ENCODE data around the gene SLC23A2. TPM values are rescaled to one million over a fixed set of nuclear protein-coding genes. Genes with fewer than 3 reads are reported as not detected.

SLC23A2 gene
- total RNA-seq, 1 donor = 14.2 TPM

GRCh38 chr20:4811257-4811656 lies 190.1 kb downstream of the SLC23A2 start:
- no peak for DNase-seq (ENCODE audit: low read depth)
- TF ChIP-seq CTCF (IDR thresholded peaks at IDR 0.05; ENCODE audit: insufficient read depth, low read depth, low read length) = no peak
- no peak overlapping the region for H3K4me3 ChIP-seq (ENCODE audit: low read depth, low read length)

GRCh38 chr20:4810426-4811019 lies 190.8 kb downstream of the SLC23A2 start:
- TF ChIP-seq CTCF (IDR thresholded peaks at IDR 0.05; ENCODE audit: insufficient read depth, low read depth, low read length) = no peak

GRCh38 chr20:4809707-4810106 lies 191.6 kb downstream of the SLC23A2 start:
- H3K4me3 ChIP-seq (ENCODE audit: low read depth, low read length) = no peak overlapping the region
- no peak for DNase-seq (ENCODE audit: low read depth)
- no peak for TF ChIP-seq CTCF (IDR thresholded peaks at IDR 0.05; ENCODE audit: insufficient read depth, low read depth, low read length)

More at GRCh38 chr20:4810426-4811019, 190.8 kb downstream of the SLC23A2 start:
- no peak for DNase-seq (ENCODE audit: low read depth)
- H3K4me3 ChIP-seq (ENCODE audit: low read depth, low read length) = no peak overlapping the region

- no peak for DNase-seq (ENCODE audit: low read depth)
- no peak for TF ChIP-seq CTCF (IDR thresholded peaks at IDR 0.05; ENCODE audit: insufficient read depth, low read depth, low read length)
Measured at GRCh38 chr20:4808872-4809271, 192.4 kb downstream of the SLC23A2 start.

GRCh38 chr20:4805663-4806449 lies 195.5 kb downstream of the SLC23A2 start:
- H3K4me3 ChIP-seq (ENCODE audit: low read depth, low read length) = no peak overlapping the region
- no peak for DNase-seq (ENCODE audit: low read depth)
- TF ChIP-seq CTCF (IDR thresholded peaks at IDR 0.05; ENCODE audit: insufficient read depth, low read depth, low read length) = no peak

More at GRCh38 chr20:4808872-4809271, 192.4 kb downstream of the SLC23A2 start:
- no peak overlapping the region for H3K4me3 ChIP-seq (ENCODE audit: low read depth, low read length)

- TF ChIP-seq CTCF (IDR thresholded peaks at IDR 0.05; ENCODE audit: insufficient read depth, low read depth, low read length) = no peak
- H3K4me3 ChIP-seq (ENCODE audit: low read depth, low read length) = no peak overlapping the region
- no peak for DNase-seq (ENCODE audit: low read depth)
Measured at GRCh38 chr20:4802527-4802926, 198.8 kb downstream of the SLC23A2 start.

Small RNA genes within 50 kb of the gene (small RNA-seq; reads per million reads assigned to genes)
- gene AL121890.1 = not detected
- gene RF00322 = not detected

Other genes with a start within 250 kb of the SLC23A2 start
- 1.9 and 2.2 TPM in 2 replicates for gene RASSF2, start 177.9 kb downstream of the SLC23A2 start, total RNA-seq
- 110 and 153 TPM in 2 replicates for gene TMEM230, start 111.6 kb upstream of the SLC23A2 start, total RNA-seq
- 79.6 and 121 TPM in 2 replicates for gene PCNA, start 118.4 kb upstream of the SLC23A2 start, total RNA-seq
- gene CDS2, start 125.5 kb upstream of the SLC23A2 start, total RNA-seq = 20.9 and 32.4 TPM in 2 replicates

Data from fibroblast of villous mesenchyme (primary cell).